SK-N-SH (cell line): Measurements from ENCODE around the gene EEFSEC. TPM values are rescaled to one million over a fixed set of nuclear protein-coding genes. Genes with fewer than 3 reads are reported as not detected.

Source experiments
- CTCF ChIA-PET: fragments of 300-600, 350-600 bp; formaldehyde crosslinking; extraction: SDS; loops from one replicate; lab custom pipeline; 2021; lab: Yijun Ruan, JAX
- POLR2A ChIA-PET: fragments of 350-600 bp; sonication (Branson Sonifier 250); formaldehyde crosslinking; extraction: SDS; loops from one replicate; lab custom pipeline; 2020; ENCODE audit warnings: antibody characterized with exemption, inconsistent platforms; lab: Yijun Ruan, JAX
- DNase-seq: peaks from one replicate; pipeline ENCODE4 v3.0.0; 2012
- H2AFZ ChIP-seq: fragments of 200-600 bp; sonication (generic); 2 replicates; pipeline ENCODE4 v1.8.1; 2016; ENCODE audit warnings: antibody characterized with exemption, mild to moderate bottlenecking, low read depth
- H3F3A ChIP-seq: fragments of 200-600 bp; sonication (generic); replicated peaks from 2 replicates; pipeline ENCODE3; 2016; ENCODE audit warnings: antibody characterized with exemption, mild to moderate bottlenecking; ENCODE audit not compliant: insufficient read depth
- H3K27ac ChIP-seq, 2 experiments: fragments of 200-500 bp in 1 of 2; fragments of 200-600 bp in 1 of 2; sonication (Bioruptor generic) in 1 of 2; sonication (generic), shearing (Covaris generic) in 1 of 2; 2 replicates each; pipeline versions ENCODE4 v1.5.1 to v1.6.1; 2014 to 2016; ENCODE audit warnings: low read depth in 2 of 2, inconsistent platforms in 1 of 2, low read length in 1 of 2, mild to moderate bottlenecking in 1 of 2, mixed read lengths in 1 of 2
- H3K27me3 ChIP-seq: fragments of 200-600 bp; sonication (generic), shearing (Covaris generic); 2 replicates; pipeline ENCODE4 v1.6.1; 2016; ENCODE audit warnings: mixed run types; ENCODE audit not compliant: insufficient read depth
- H3K36me3 ChIP-seq, 2 experiments: fragments of 200-500 bp in 1 of 2; fragments of 200-600 bp in 1 of 2; sonication (Bioruptor generic) in 1 of 2; sonication (generic) in 1 of 2; replicated peaks in 1 of 2; 2 replicates each; pipeline versions ENCODE3 to v1.5.1; 2014 to 2016; ENCODE audit warnings: low read length in 1 of 2, mild to moderate bottlenecking in 1 of 2; ENCODE audit not compliant: insufficient read depth in 2 of 2, control insufficient read depth in 1 of 2
- H3K4me1 ChIP-seq, 2 experiments: fragments of 200-500 bp in 1 of 2; fragments of 200-600 bp in 1 of 2; sonication (Bioruptor generic) in 1 of 2; sonication (generic), shearing (Covaris generic) in 1 of 2; 2 replicates each; pipeline versions ENCODE4 v1.5.1 to v1.6.1; 2014 to 2016; ENCODE audit warnings: low read depth in 1 of 2, low read length in 1 of 2, mixed run types in 1 of 2; ENCODE audit not compliant: insufficient read depth in 2 of 2, control insufficient read depth in 1 of 2
- H3K4me2 ChIP-seq: fragments of 200-600 bp; sonication (generic), shearing (Covaris generic); 2 replicates; pipeline ENCODE4 v1.6.1; 2017; ENCODE audit warnings: mixed run types
- H3K4me3 ChIP-seq, 2 experiments: fragments of 200-500 bp in 1 of 2; fragments of 200-600 bp in 1 of 2; sonication (Bioruptor generic) in 1 of 2; sonication (generic), shearing (Covaris generic) in 1 of 2; 2 replicates each; pipeline versions ENCODE4 v1.5.1 to v1.8.1; 2014 to 2016; ENCODE audit warnings: low read depth in 2 of 2, inconsistent platforms in 1 of 2, low read length in 1 of 2, mild to moderate bottlenecking in 1 of 2, mixed read lengths in 1 of 2, moderate library complexity in 1 of 2
- H3K79me2 ChIP-seq: fragments of 200-600 bp; sonication (generic); 2 replicates; pipeline ENCODE4 v1.8.1; 2017; ENCODE audit warnings: mild to moderate bottlenecking; ENCODE audit not compliant: insufficient read depth
- H3K9ac ChIP-seq: fragments of 200-600 bp; sonication (generic); 2 replicates; pipeline ENCODE4 v1.6.1; 2017; ENCODE audit warnings: mixed run types
- H3K9me2 ChIP-seq: fragments of 200-600 bp; sonication (generic); 2 replicates; pipeline ENCODE4 v1.6.1; 2017; ENCODE audit warnings: mixed run types
- H3K9me3 ChIP-seq: fragments of 200-600 bp; sonication (generic); 2 replicates; pipeline ENCODE4 v1.6.1; 2017; ENCODE audit warnings: mixed run types, mild to moderate bottlenecking, moderate library complexity
- H4K20me1 ChIP-seq: fragments of 200-600 bp; sonication (generic); 2 replicates; pipeline ENCODE4 v1.6.1; 2017; ENCODE audit warnings: mild to moderate bottlenecking, mixed run types; ENCODE audit not compliant: insufficient read depth
- CHD2 ChIP-seq: fragments of 150-350 bp; IDR thresholded peaks from 2 replicates; pipeline ENCODE4 v1.6.1; 2018; ENCODE audit warnings: low read length; ENCODE audit not compliant: partially characterized antibody
- ELF1 ChIP-seq: IDR thresholded peaks from 2 replicates; pipeline ENCODE4 v1.4.0; 2012
- EP300 ChIP-seq, 2 experiments: IDR thresholded peaks; 2 replicates each; pipeline versions ENCODE4 v1.4.0 to v1.6.1; 2012; ENCODE audit warnings: borderline replicate concordance in 1 of 2, low read depth in 1 of 2, low read length in 1 of 2
- FOXJ3 ChIP-seq: sonication (generic); formaldehyde crosslinking; IDR thresholded peaks from 2 replicates; pipeline ENCODE4 v1.5.1; 2020; ENCODE audit warnings: mild to moderate bottlenecking, missing genetic modification reagents
- FOXM1 ChIP-seq: IDR thresholded peaks from 2 replicates; pipeline ENCODE4 v1.4.0; 2012; ENCODE audit warnings: low read depth, mild to moderate bottlenecking
- GABPA ChIP-seq: IDR thresholded peaks from 2 replicates; pipeline ENCODE4 v1.4.0; 2012; ENCODE audit warnings: low read depth, mild to moderate bottlenecking
- MEF2A ChIP-seq: IDR thresholded peaks from 2 replicates; pipeline ENCODE4 v1.4.0; 2012; ENCODE audit warnings: low read depth, borderline replicate concordance
- NFIC ChIP-seq: IDR thresholded peaks from 2 replicates; pipeline ENCODE4 v1.4.0; 2012; ENCODE audit warnings: borderline replicate concordance
- POLR2AphosphoS5 ChIP-seq: IDR thresholded peaks from 2 replicates; pipeline ENCODE4 v1.6.1; 2012; ENCODE audit warnings: low read depth, low read length
- REST ChIP-seq: IDR thresholded peaks from 2 replicates; pipeline ENCODE4 v1.6.1; 2012; ENCODE audit warnings: mild to moderate bottlenecking, low read depth, low read length, moderate library complexity
- RFX5 ChIP-seq: IDR thresholded peaks from 2 replicates; pipeline ENCODE4 v1.6.1; 2012; ENCODE audit warnings: mild to moderate bottlenecking, improper control_type of control experiment, low read length
- TAF1 ChIP-seq: IDR thresholded peaks from 2 replicates; pipeline ENCODE4 v1.6.1; 2012; ENCODE audit warnings: low read depth, mild to moderate bottlenecking, low read length, moderate library complexity, borderline replicate concordance
- YY1 ChIP-seq: IDR thresholded peaks from 2 replicates; pipeline ENCODE4 v1.4.0; 2012; ENCODE audit warnings: low read depth, mild to moderate bottlenecking
- WGBS: methylation state at CpG from one replicate; pipeline ENCODE4 v1.1.6; 2017; ENCODE audit warnings: low lambda C conversion rate; 5-methylcytosine and 5-hydroxymethylcytosine counted together
- polyA plus RNA-seq, 3 experiments: library from polyadenylated mRNA; depleted of rRNA; stranded (reverse); fragments of >200 nt; gene quantifications; 2 replicates each; pipeline ENCODE4 v1.2.3, GENCODE V29; 2012

EEFSEC gene
- polyA plus RNA-seq, 1 of the 3 experiments (the other 2 are of a cell fraction) = 12.4 TPM

- H4K20me1 ChIP-seq = no peaks in the 10 kb centered on the region
- H3K4me3 ChIP-seq = no peak overlapping the region
- H3K4me2 ChIP-seq = no peak overlapping the region
- H2AFZ ChIP-seq = no peak overlapping the region
- H3K4me1 ChIP-seq = no peaks in the 10 kb centered on the region; a peak in 1 of 4 replicates
- POLR2A ChIA-PET = no interaction called here
- H3K27me3 ChIP-seq = no peaks in the 10 kb centered on the region
- no peaks in the 10 kb centered on the region for H3K36me3 ChIP-seq
- H3K79me2 ChIP-seq = no peaks in the 10 kb centered on the region
- no peak for TF ChIP-seq NFIC
- no peak for TF ChIP-seq TAF1
- TF ChIP-seq POLR2AphosphoS5 = no peak
- no peak for TF ChIP-seq RFX5
- no peak for TF ChIP-seq EP300 (IDR thresholded peaks at IDR 0.05; ENCODE audit: borderline replicate concordance in 1 of 2, low read depth in 1 of 2, low read length in 1 of 2)
- TF ChIP-seq YY1 = no peak
- TF ChIP-seq FOXM1 = no peak
- TF ChIP-seq FOXJ3 (CRISPR knock-in tag) = no peak
- TF ChIP-seq REST = no peak
- no peak for TF ChIP-seq ELF1
- TF ChIP-seq CHD2 = no peak
- no peak for DNase-seq
- no peak overlapping the region for H3K9ac ChIP-seq
- 83% methylated on average over 3 of the region's 3 CpGs for WGBS
- CTCF ChIA-PET = interaction anchor here (1.2 kb wide), 1 partner anchor 22 kb away, joined by 3 read pairs; no protein-coding TSS in a partner anchor
- H3K9me2 ChIP-seq = no peaks in the 10 kb centered on the region
- no peaks in the 10 kb centered on the region for H3F3A ChIP-seq
- no peak overlapping the region for H3K27ac ChIP-seq
- no peaks in the 10 kb centered on the region for H3K9me3 ChIP-seq
Observed at GRCh38 chr3:128447561-128448013, 294.3 kb downstream of the EEFSEC start.

- POLR2A ChIA-PET = no interaction called here
- Histone ChIP-seq H3K4me3 (no peak overlapping the region), H3F3A (no peaks in the 10 kb centered on the region), H3K4me1 (peaks cover 0 to 7% of the 10 kb centered on the region in 2 experiments; a peak in 1 of 4 replicates), H3K79me2 (no peaks in the 10 kb centered on the region), H3K4me2 (no peak overlapping the region), H3K36me3 (no peaks in the 10 kb centered on the region), H3K27me3 (no peaks in the 10 kb centered on the region), H3K9me2 (no peaks in the 10 kb centered on the region), H2AFZ (no peak overlapping the region), H3K9me3 (no peaks in the 10 kb centered on the region), H3K27ac (no peak overlapping the region), H3K9ac (no peak overlapping the region), H4K20me1 (no peaks in the 10 kb centered on the region)
- DNase-seq = no peak
- TF ChIP-seq YY1 = no peak
- TF ChIP-seq ELF1 = no peak
- TF ChIP-seq POLR2AphosphoS5 = no peak
- no peak for TF ChIP-seq GABPA
- no peak for TF ChIP-seq MEF2A
- TF ChIP-seq REST = no peak
- WGBS = 77% methylated on average over 6 of the region's 6 CpGs
- CTCF ChIA-PET = interaction anchor here (1.0 to 1.6 kb wide), 4 partner anchors 11 to 35 kb away, joined by 3 to 6 read pairs (median 3); no protein-coding TSS in a partner anchor
Observed at GRCh38 chr3:128448491-128448890, 295.2 kb downstream of the EEFSEC start.
